HL-60 (cell line): ENCODE measurements around the gene TACC3.

ENCODE experiments used
- DNase-seq, 2 experiments: peaks; one replicate each; pipeline ENCODE4 v3.0.0-alpha.2; 2010 to 2020; ENCODE audit warnings: low read depth in 1 of 2, low spot score in 1 of 2
- H3K27ac ChIP-seq: fragments of 250-450 bp; sonication (Bioruptor Pico); replicated peaks from 2 replicates; pipeline ENCODE4 v1.5.1; 2020; ENCODE audit warnings: mild to moderate bottlenecking, moderate library complexity
- H3K27me3 ChIP-seq: fragments of 250-450 bp; sonication (Bioruptor Pico); 2 replicates; pipeline ENCODE4 v1.5.1; 2021; ENCODE audit warnings: mild to moderate bottlenecking, moderate library complexity; ENCODE audit not compliant: insufficient read depth, poor library complexity, severe bottlenecking
- H3K4me3 ChIP-seq: replicated peaks from 2 replicates; pipeline ENCODE4 v1.5.1; 2011; ENCODE audit warnings: mild to moderate bottlenecking, control low read depth, low read length; ENCODE audit not compliant: insufficient read depth
- CTCF ChIP-seq: IDR thresholded peaks from one replicate; pipeline ENCODE4 v1.5.1; 2011; ENCODE audit warnings: low read length, control low read depth, inconsistent platforms; ENCODE audit not compliant: insufficient read depth
- GABPA ChIP-seq: IDR thresholded peaks from 2 replicates; pipeline ENCODE4 v1.6.1; 2012; ENCODE audit warnings: low read depth
- POLR2AphosphoS5 ChIP-seq: IDR thresholded peaks from 2 replicates; pipeline ENCODE4 v1.6.1; 2012; ENCODE audit warnings: low read depth
- SPI1 ChIP-seq: IDR thresholded peaks from 2 replicates; pipeline ENCODE4 v1.6.1; 2012; ENCODE audit warnings: low read depth, mild to moderate bottlenecking, borderline replicate concordance
- TF ChIP-seq, protein P1 (sequence below): IDR thresholded peaks from 2 replicates; pipeline ENCODE4 v1.6.1; 2012; ENCODE audit warnings: low read depth; ENCODE audit not compliant: insufficient replicate concordance

TACC3 gene

DNA sequence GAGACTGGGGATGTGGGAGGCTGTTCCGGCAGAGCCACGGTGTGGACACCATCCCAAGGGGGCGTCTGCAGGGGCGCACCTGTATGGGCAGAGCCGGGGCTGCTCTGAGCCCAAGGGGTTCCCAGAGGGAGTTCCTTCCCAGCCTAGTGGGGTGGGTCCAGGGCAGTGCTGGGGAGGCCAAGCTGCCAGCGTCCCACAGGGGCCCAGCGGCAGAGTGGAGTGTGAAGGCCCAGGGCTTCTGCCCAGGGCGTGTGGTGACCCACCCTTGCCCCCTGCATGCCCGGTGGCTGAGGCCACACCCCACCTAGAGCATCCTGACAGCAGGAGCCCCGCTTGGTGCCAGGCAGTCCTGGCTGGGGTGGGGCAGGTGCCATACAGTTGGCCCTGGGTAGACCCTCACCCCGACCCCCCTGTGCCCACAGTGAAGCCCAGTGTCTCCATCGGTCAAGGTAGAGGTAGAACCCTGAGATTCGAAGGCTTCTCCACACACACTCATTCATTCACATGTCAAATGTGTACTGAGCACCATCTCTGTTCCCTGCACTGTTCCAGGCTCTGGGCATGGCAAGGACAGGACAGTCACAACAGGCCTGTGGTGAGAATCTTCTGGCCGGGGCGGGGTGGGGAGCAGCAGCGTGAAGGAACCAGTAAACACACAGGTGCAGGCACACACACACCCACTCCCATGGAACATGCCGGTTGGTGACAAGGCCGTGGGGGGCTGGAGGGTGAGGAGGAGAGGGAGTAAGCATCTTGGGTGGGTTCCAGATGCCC, 29.2 kb downstream of the TACC3 start:
- no peak for TF ChIP-seq CTCF
- TF ChIP-seq SPI1: no peak
- TF ChIP-seq POLR2AphosphoS5: no peak
- TF ChIP-seq GABPA: no peak
- TF ChIP-seq, protein P1, sequence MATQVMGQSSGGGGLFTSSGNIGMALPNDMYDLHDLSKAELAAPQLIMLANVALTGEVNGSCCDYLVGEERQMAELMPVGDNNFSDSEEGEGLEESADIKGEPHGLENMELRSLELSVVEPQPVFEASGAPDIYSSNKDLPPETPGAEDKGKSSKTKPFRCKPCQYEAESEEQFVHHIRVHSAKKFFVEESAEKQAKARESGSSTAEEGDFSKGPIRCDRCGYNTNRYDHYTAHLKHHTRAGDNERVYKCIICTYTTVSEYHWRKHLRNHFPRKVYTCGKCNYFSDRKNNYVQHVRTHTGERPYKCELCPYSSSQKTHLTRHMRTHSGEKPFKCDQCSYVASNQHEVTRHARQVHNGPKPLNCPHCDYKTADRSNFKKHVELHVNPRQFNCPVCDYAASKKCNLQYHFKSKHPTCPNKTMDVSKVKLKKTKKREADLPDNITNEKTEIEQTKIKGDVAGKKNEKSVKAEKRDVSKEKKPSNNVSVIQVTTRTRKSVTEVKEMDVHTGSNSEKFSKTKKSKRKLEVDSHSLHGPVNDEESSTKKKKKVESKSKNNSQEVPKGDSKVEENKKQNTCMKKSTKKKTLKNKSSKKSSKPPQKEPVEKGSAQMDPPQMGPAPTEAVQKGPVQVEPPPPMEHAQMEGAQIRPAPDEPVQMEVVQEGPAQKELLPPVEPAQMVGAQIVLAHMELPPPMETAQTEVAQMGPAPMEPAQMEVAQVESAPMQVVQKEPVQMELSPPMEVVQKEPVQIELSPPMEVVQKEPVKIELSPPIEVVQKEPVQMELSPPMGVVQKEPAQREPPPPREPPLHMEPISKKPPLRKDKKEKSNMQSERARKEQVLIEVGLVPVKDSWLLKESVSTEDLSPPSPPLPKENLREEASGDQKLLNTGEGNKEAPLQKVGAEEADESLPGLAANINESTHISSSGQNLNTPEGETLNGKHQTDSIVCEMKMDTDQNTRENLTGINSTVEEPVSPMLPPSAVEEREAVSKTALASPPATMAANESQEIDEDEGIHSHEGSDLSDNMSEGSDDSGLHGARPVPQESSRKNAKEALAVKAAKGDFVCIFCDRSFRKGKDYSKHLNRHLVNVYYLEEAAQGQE: no peak
- Histone ChIP-seq H3K27ac (no peak overlapping the region), H3K4me3 (no peak overlapping the region), H3K27me3 (no peaks in the 10 kb centered on the region)
- no peak for DNase-seq

GRCh38 chr4:1751155-1751918, 30.0 kb downstream of the TACC3 start:
- TF ChIP-seq, protein P1: no peak
- TF ChIP-seq POLR2AphosphoS5: no peak
- no peak for TF ChIP-seq GABPA
- TF ChIP-seq CTCF: no peak
- no peak for TF ChIP-seq SPI1
- DNase-seq: no peak
- Histone ChIP-seq H3K4me3 (no peak overlapping the region), H3K27me3 (no peaks in the 10 kb centered on the region), H3K27ac (no peak overlapping the region)

DNA sequence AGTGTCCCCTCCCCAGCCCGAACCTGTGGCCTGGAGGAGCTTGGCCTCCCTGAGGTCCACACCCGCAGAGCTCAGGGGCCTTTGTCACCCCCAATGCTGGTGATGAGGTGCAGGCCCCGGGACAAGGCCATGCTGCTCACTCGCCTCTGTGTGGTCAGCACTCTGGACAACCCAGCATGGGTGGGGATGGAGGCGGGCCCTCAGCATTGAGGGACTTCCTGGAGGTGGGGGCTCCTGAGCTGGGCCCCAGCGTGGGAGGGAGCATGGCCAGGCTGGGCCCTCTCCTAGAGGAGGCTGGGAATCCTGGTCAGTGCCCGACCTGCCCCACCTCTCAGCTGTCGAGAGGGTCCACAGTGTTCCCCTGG, 30.6 kb downstream of the TACC3 start:
- no peak overlapping the region for H3K4me3 ChIP-seq
- H3K27ac ChIP-seq: no peak overlapping the region
- DNase-seq: no peak
- H3K27me3 ChIP-seq: no peaks in the 10 kb centered on the region
- TF ChIP-seq CTCF: no peak
- no peak for TF ChIP-seq POLR2AphosphoS5
- TF ChIP-seq GABPA: no peak
- TF ChIP-seq SPI1: no peak
- TF ChIP-seq, protein P1: no peak
